A549 (cell line): ENCODE results near the gene USP2. TPM values are rescaled to one million over a fixed set of nuclear protein-coding genes. Genes with fewer than 3 reads are reported as not detected.

Experiments
- ATAC-seq, 2 experiments: fragments of 200-7000 bp in 1 of 2; fragments of >200 bp in 1 of 2; cut with Nextera tagmentation in 1 of 2; cut with Tn5 transposase in 1 of 2; 3 replicates each; pipeline versions ENCODE4 v1.8.0 to v1.9.1; 2018 to 2020; ENCODE audit warnings: mild to moderate bottlenecking in 1 of 2, moderate library complexity in 1 of 2
- CTCF ChIA-PET: fragments of 300-600 bp; sonication (Branson Sonifier 250); formaldehyde crosslinking; extraction: SDS; loops from one replicate; lab custom pipeline; 2021; ENCODE audit warnings: antibody characterized with exemption, inconsistent platforms; lab: Yijun Ruan, JAX
- POLR2A ChIA-PET: fragments of 350-600 bp; formaldehyde crosslinking; extraction: SDS; loops from one replicate; lab custom pipeline; 2021; ENCODE audit warnings: antibody characterized with exemption, inconsistent platforms; lab: Yijun Ruan, JAX
- DNase-seq, 2 experiments: peaks; one replicate each; pipeline versions ENCODE4 v3.0.0 to v3.0.0-alpha.2; 2011 to 2016; ENCODE audit warnings: low read depth in 1 of 2, low spot score in 1 of 2
- FAIRE-seq: peaks from 2 replicates; lab custom pipeline; 2011; peaks lifted over from hg19 to GRCh38; lab: Jason Lieb, UNC
- H3K27ac ChIP-seq, 2 experiments: fragments of >200 bp; sonication (Bioruptor Twin); formaldehyde crosslinking; 3 replicates each; pipeline ENCODE4 v1.5.1; 2016 to 2017
- H3K4me1 ChIP-seq: fragments of >200 bp; sonication (Bioruptor Twin); formaldehyde crosslinking; 3 replicates; pipeline ENCODE4 v1.6.1; 2016
- H3K4me2 ChIP-seq: fragments of >200 bp; sonication (Bioruptor Twin); formaldehyde crosslinking; 3 replicates; pipeline ENCODE4 v1.6.1; 2016
- H3K4me3 ChIP-seq: fragments of >200 bp; sonication (Bioruptor Twin); formaldehyde crosslinking; 3 replicates; pipeline ENCODE4 v1.5.1; 2016
- H3K9me3 ChIP-seq: fragments of >200 bp; sonication (Bioruptor Twin); formaldehyde crosslinking; 3 replicates; pipeline ENCODE4 v1.6.1; 2016
- ATOH8 ChIP-seq: fragments of 250-450 bp; sonication (Bioruptor Pico); IDR thresholded peaks from 2 replicates; pipeline ENCODE4 v1.5.0; 2020; ENCODE audit warnings: low read depth, mild to moderate bottlenecking, moderate library complexity
- BHLHE40 ChIP-seq: IDR thresholded peaks from 2 replicates; pipeline ENCODE4 v1.6.1; 2012; ENCODE audit warnings: low read depth, low read length, inconsistent platforms
- CBX8 ChIP-seq: fragments of 200-600 bp; sonication (generic); IDR thresholded peaks from 2 replicates; pipeline ENCODE4 v1.6.1; 2016
- EHF ChIP-seq: fragments of 250-450 bp; sonication (Bioruptor Pico); IDR thresholded peaks from 2 replicates; pipeline ENCODE4 v1.5.0; 2020; ENCODE audit warnings: mild to moderate bottlenecking
- EHMT2 ChIP-seq: fragments of 200-600 bp; sonication (generic); IDR thresholded peaks from 2 replicates; pipeline ENCODE4 v1.6.1; 2016; ENCODE audit warnings: antibody characterized with exemption, low read depth, mild to moderate bottlenecking, moderate library complexity
- FOSB ChIP-seq: fragments of 250-450 bp; sonication (Bioruptor Pico); IDR thresholded peaks from 2 replicates; pipeline ENCODE4 v1.5.0; 2020; ENCODE audit warnings: mild to moderate bottlenecking, moderate library complexity
- FOSL2 ChIP-seq, 2 experiments: fragments of 450-650 bp in 1 of 2; fragments of >200 bp in 1 of 2; sonication (Bioruptor Twin) in 1 of 2; formaldehyde crosslinking; IDR thresholded peaks; 2 replicates each; pipeline versions ENCODE4 v1.5.0 to v1.6.1; 2016 to 2020; ENCODE audit warnings: mild to moderate bottlenecking in 1 of 2, moderate library complexity in 1 of 2
- FOXS1 ChIP-seq: fragments of 250-450 bp; sonication (Bioruptor Pico); IDR thresholded peaks from 2 replicates; pipeline ENCODE4 v1.5.0; 2020; ENCODE audit warnings: mild to moderate bottlenecking, moderate library complexity
- GATA3 ChIP-seq: IDR thresholded peaks from 2 replicates; pipeline ENCODE4 v1.6.1; 2012; ENCODE audit warnings: borderline replicate concordance
- HEYL ChIP-seq: fragments of 250-450 bp; sonication (Bioruptor Pico); IDR thresholded peaks from 2 replicates; pipeline ENCODE4 v1.8.0; 2021; ENCODE audit warnings: mild to moderate bottlenecking, moderate library complexity
- HOXB13 ChIP-seq: fragments of 250-450 bp; sonication (Bioruptor Pico); IDR thresholded peaks from 2 replicates; pipeline ENCODE4 v1.5.0; 2020; ENCODE audit warnings: low read depth, mild to moderate bottlenecking, moderate library complexity
- HOXB5 ChIP-seq: fragments of 250-450 bp; sonication (Bioruptor Pico); IDR thresholded peaks from 2 replicates; pipeline ENCODE4 v1.5.0; 2020; ENCODE audit warnings: mild to moderate bottlenecking, moderate library complexity
- JUNB ChIP-seq: fragments of >200 bp; sonication (Bioruptor Twin); formaldehyde crosslinking; IDR thresholded peaks from 2 replicates; pipeline ENCODE4 v1.6.1; 2016
- KDM1A ChIP-seq: fragments of 200-600 bp; sonication (generic); IDR thresholded peaks from 2 replicates; pipeline ENCODE4 v1.6.1; 2016; ENCODE audit warnings: low read depth, mild to moderate bottlenecking
- NFE2L2 ChIP-seq: fragments of 150-350 bp; conservative IDR thresholded peaks from 2 replicates; pipeline ENCODE4 v1.6.1; 2014; ENCODE audit warnings: low read length
- NR3C1 ChIP-seq: fragments of >200 bp; sonication (Bioruptor Twin); formaldehyde crosslinking; IDR thresholded peaks from 3 replicates; pipeline ENCODE4 v1.6.1; 2017
- PHF8 ChIP-seq: fragments of 200-600 bp; sonication (generic); IDR thresholded peaks from 2 replicates; pipeline ENCODE4 v1.6.1; 2016; ENCODE audit warnings: low read depth, mild to moderate bottlenecking, antibody characterized with exemption, moderate library complexity, borderline replicate concordance
- POLR2A ChIP-seq: IDR thresholded peaks from 2 replicates; pipeline ENCODE4 v1.6.1; 2012; ENCODE audit warnings: mild to moderate bottlenecking, low read length
- POLR2AphosphoS2 ChIP-seq: conservative IDR thresholded peaks from 2 replicates; pipeline ENCODE4 v1.6.1; 2012; ENCODE audit warnings: low read length, improper control_type of control experiment, inconsistent platforms
- RAD21 ChIP-seq, 2 experiments: fragments of >200 bp in 1 of 2; sonication (Bioruptor Twin) in 1 of 2; formaldehyde crosslinking in 1 of 2; IDR thresholded peaks in 1 of 2; conservative IDR thresholded peaks in 1 of 2; 2 replicates in 1 of 2; 3 replicates in 1 of 2; pipeline ENCODE4 v1.6.1; 2012 to 2018; ENCODE audit warnings: inconsistent platforms in 1 of 2
- RARB ChIP-seq: fragments of 250-450 bp; sonication (Bioruptor Pico); IDR thresholded peaks from 2 replicates; pipeline ENCODE4 v1.8.0; 2021; ENCODE audit warnings: mild to moderate bottlenecking, moderate library complexity
- RNF2 ChIP-seq: fragments of 200-600 bp; sonication (generic); IDR thresholded peaks from 2 replicates; pipeline ENCODE4 v1.6.1; 2016; ENCODE audit warnings: low read depth, mild to moderate bottlenecking, antibody characterized with exemption, moderate library complexity, borderline replicate concordance
- SREBF2 ChIP-seq: fragments of 450-650 bp; IDR thresholded peaks from 2 replicates; pipeline ENCODE4 v1.6.1; 2014; ENCODE audit warnings: mild to moderate bottlenecking, moderate library complexity
- TP53 ChIP-seq: fragments of 250-450 bp; sonication (Bioruptor Pico); IDR thresholded peaks from 2 replicates; pipeline ENCODE4 v1.5.0; 2021; ENCODE audit warnings: mild to moderate bottlenecking, moderate library complexity
- ZSCAN20 ChIP-seq: fragments of 250-450 bp; sonication (Bioruptor Pico); IDR thresholded peaks from 2 replicates; pipeline ENCODE4 v1.8.0; 2022; ENCODE audit warnings: mild to moderate bottlenecking, moderate library complexity
- WGBS: methylation state at CpG from one replicate; pipeline ENCODE4 v1.1.6; 2017; ENCODE audit errors: missing lambda C conversion rate; 5-methylcytosine and 5-hydroxymethylcytosine counted together
- polyA plus RNA-seq, 4 experiments: library from polyadenylated mRNA; depleted of rRNA in 3 of 4; stranded (reverse); fragments of >200 nt; fragmentation: RNase III in 1 of 4; extraction: RNeasy Plus Mini Kit Qiagen cat#74134 plus additional on column Dnase treatment in 1 of 4; gene quantifications; 2 replicates in 3 of 4; 3 replicates in 1 of 4; pipeline ENCODE4 v1.2.3, GENCODE V29; 2011 to 2017
- TF ChIP-seq, protein P1 (sequence below): fragments of >200 bp; sonication (Bioruptor Twin); formaldehyde crosslinking; IDR thresholded peaks from 3 replicates; pipeline ENCODE4 v1.5.1; 2016
- TF ChIP-seq, protein P2 (sequence below): IDR thresholded peaks from 2 replicates; pipeline ENCODE4 v1.6.1; 2012
- TF ChIP-seq, protein P3 (sequence below): fragments of 150-350 bp; IDR thresholded peaks from 2 replicates; pipeline ENCODE4 v1.6.1; 2014; ENCODE audit warnings: low read depth, mild to moderate bottlenecking, low read length
- TF ChIP-seq, protein P4 (sequence below): IDR thresholded peaks from 2 replicates; pipeline ENCODE4 v1.6.1; 2012; ENCODE audit warnings: low read depth, borderline replicate concordance

Gene USP2
- polyA plus RNA-seq, 2 of the 4 experiments (the other 2 are of a cell fraction) = 0.30 to 0.48 TPM

GRCh38 chr11:119378851-119379465 lies 2.5 kb downstream of the USP2 start:
- POLR2A ChIA-PET = no interaction called here
- FAIRE-seq = no peak

GRCh38 chr11:119377961-119378667 lies 3.4 kb downstream of the USP2 start:
- ATAC-seq (no peak), DNase-seq (no peak), FAIRE-seq (no peak)
- H3K27ac ChIP-seq = no peak overlapping the region
- TF ChIP-seq RNF2 (no peak), NR3C1 (no peak), RARB (CRISPR knock-in tag) (no peak), ATOH8 (CRISPR knock-in tag) (no peak), HOXB5 (CRISPR knock-in tag) (no peak), JUNB (no peak), FOSB (no peak), POLR2A (no peak), PHF8 (no peak), CBX8 (no peak), HOXB13 (CRISPR knock-in tag) (no peak), RAD21 (conservative IDR thresholded peaks at IDR 0.05 in 1 of 2, IDR thresholded peaks at IDR 0.05 in 1 of 2) (no peak), ZSCAN20 (CRISPR knock-in tag) (no peak), POLR2AphosphoS2 (no peak)
- TF ChIP-seq, protein P1, sequence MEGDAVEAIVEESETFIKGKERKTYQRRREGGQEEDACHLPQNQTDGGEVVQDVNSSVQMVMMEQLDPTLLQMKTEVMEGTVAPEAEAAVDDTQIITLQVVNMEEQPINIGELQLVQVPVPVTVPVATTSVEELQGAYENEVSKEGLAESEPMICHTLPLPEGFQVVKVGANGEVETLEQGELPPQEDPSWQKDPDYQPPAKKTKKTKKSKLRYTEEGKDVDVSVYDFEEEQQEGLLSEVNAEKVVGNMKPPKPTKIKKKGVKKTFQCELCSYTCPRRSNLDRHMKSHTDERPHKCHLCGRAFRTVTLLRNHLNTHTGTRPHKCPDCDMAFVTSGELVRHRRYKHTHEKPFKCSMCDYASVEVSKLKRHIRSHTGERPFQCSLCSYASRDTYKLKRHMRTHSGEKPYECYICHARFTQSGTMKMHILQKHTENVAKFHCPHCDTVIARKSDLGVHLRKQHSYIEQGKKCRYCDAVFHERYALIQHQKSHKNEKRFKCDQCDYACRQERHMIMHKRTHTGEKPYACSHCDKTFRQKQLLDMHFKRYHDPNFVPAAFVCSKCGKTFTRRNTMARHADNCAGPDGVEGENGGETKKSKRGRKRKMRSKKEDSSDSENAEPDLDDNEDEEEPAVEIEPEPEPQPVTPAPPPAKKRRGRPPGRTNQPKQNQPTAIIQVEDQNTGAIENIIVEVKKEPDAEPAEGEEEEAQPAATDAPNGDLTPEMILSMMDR = no peak
- TF ChIP-seq, protein P2, sequence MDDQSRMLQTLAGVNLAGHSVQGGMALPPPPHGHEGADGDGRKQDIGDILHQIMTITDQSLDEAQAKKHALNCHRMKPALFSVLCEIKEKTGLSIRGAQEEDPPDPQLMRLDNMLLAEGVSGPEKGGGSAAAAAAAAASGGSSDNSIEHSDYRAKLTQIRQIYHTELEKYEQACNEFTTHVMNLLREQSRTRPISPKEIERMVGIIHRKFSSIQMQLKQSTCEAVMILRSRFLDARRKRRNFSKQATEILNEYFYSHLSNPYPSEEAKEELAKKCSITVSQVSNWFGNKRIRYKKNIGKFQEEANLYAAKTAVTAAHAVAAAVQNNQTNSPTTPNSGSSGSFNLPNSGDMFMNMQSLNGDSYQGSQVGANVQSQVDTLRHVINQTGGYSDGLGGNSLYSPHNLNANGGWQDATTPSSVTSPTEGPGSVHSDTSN = no peak
- H3K4me3 ChIP-seq = no peak overlapping the region
- CTCF ChIA-PET = interaction anchor here (1.1 to 20.0 kb wide), 7 partner anchors 13 to 97 kb away, joined by 3 to 341 read pairs (median 12); partner anchors contain the start of genes C1QTNF5, MFRP and RNF26
- POLR2A ChIA-PET = no interaction called here
- peaks cover 10% of the 10 kb centered on the region; the same call in 1 of the 3 replicates for H3K4me1 ChIP-seq
- no peak overlapping the region for H3K4me2 ChIP-seq
- no peaks in the 10 kb centered on the region for H3K9me3 ChIP-seq
- WGBS = 66% methylated on average over 5 of the region's 6 CpGs

More at GRCh38 chr11:119378851-119379465, 2.5 kb downstream of the USP2 start:
- CTCF ChIA-PET = interaction anchor here (1.1 to 20.0 kb wide), 9 partner anchors 11 to 209 kb away, joined by 3 to 341 read pairs (median 12); partner anchors contain the start of genes C1QTNF5, MFRP and RNF26
- no peak for DNase-seq
- no peak overlapping the region for H3K4me2 ChIP-seq
- 47% methylated on average over 10 of the region's 10 CpGs for WGBS
- no peak overlapping the region for H3K27ac ChIP-seq
- TF ChIP-seq NFE2L2 (no peak), KDM1A (no peak), GATA3 (no peak), ATOH8 (CRISPR knock-in tag) (no peak), SREBF2 (no peak), CBX8 (no peak), FOSL2 (IDR thresholded peaks at IDR 0.05) (no peak), FOSL2 (CRISPR knock-in tag; IDR thresholded peaks at IDR 0.05) (no peak), HEYL (CRISPR knock-in tag) (no peak), FOXS1 (CRISPR knock-in tag) (no peak), ZSCAN20 (CRISPR knock-in tag) (no peak), RAD21 (conservative IDR thresholded peaks at IDR 0.05 in 1 of 2, IDR thresholded peaks at IDR 0.05 in 1 of 2) (no peak), TP53 (CRISPR knock-in tag) (no peak), BHLHE40 (no peak), EHF (no peak), RNF2 (no peak), EHMT2 (no peak), FOSB (no peak)
- TF ChIP-seq, protein P3, sequence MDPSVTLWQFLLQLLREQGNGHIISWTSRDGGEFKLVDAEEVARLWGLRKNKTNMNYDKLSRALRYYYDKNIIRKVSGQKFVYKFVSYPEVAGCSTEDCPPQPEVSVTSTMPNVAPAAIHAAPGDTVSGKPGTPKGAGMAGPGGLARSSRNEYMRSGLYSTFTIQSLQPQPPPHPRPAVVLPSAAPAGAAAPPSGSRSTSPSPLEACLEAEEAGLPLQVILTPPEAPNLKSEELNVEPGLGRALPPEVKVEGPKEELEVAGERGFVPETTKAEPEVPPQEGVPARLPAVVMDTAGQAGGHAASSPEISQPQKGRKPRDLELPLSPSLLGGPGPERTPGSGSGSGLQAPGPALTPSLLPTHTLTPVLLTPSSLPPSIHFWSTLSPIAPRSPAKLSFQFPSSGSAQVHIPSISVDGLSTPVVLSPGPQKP = no peak
- TF ChIP-seq, protein P4, sequence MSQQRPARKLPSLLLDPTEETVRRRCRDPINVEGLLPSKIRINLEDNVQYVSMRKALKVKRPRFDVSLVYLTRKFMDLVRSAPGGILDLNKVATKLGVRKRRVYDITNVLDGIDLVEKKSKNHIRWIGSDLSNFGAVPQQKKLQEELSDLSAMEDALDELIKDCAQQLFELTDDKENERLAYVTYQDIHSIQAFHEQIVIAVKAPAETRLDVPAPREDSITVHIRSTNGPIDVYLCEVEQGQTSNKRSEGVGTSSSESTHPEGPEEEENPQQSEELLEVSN = no peak
- H3K4me3 ChIP-seq = no peak overlapping the region
- peaks cover 10% of the 10 kb centered on the region; the same call in 1 of the 3 replicates for H3K4me1 ChIP-seq
- ATAC-seq = no peak
- H3K9me3 ChIP-seq = no peaks in the 10 kb centered on the region
